ENCODE measurements around the gene RBM23.

DNA sequence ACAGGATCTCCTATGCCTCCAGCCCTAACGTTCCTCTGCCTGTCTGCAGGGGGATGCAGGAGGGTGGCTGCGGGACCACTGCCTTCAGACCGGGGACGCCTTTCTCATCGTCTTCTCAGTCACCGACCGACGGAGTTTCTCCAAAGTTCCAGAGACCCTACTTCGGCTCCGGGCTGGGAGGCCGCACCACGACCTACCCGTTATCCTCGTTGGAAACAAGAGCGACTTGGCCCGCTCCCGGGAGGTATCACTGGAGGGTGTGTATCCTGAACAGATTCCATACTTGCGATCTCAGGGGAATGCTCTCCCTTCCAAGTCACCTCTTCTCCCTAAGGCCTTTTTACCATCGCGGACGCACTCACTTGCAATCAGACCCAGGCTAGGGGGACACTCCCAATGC is 33.0 kb downstream of the RBM23 start:
- TF ChIP-seq, protein P1, sequence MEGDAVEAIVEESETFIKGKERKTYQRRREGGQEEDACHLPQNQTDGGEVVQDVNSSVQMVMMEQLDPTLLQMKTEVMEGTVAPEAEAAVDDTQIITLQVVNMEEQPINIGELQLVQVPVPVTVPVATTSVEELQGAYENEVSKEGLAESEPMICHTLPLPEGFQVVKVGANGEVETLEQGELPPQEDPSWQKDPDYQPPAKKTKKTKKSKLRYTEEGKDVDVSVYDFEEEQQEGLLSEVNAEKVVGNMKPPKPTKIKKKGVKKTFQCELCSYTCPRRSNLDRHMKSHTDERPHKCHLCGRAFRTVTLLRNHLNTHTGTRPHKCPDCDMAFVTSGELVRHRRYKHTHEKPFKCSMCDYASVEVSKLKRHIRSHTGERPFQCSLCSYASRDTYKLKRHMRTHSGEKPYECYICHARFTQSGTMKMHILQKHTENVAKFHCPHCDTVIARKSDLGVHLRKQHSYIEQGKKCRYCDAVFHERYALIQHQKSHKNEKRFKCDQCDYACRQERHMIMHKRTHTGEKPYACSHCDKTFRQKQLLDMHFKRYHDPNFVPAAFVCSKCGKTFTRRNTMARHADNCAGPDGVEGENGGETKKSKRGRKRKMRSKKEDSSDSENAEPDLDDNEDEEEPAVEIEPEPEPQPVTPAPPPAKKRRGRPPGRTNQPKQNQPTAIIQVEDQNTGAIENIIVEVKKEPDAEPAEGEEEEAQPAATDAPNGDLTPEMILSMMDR (IDR thresholded peaks at IDR 0.05; ENCODE audit: extremely low read depth in 1 of 2, insufficient read depth in 1 of 2, low read depth in 1 of 2, low read length in 2 of 2) = no peak
- TF ChIP-seq JUN (IDR thresholded peaks at IDR 0.05; ENCODE audit: borderline replicate concordance, insufficient read depth, insufficient read length, low read depth) (no peak), FOS (IDR thresholded peaks at IDR 0.05; ENCODE audit: borderline replicate concordance, insufficient read depth, low read length) (no peak), EZH2 (IDR thresholded peaks at IDR 0.05; ENCODE audit: borderline replicate concordance, low read depth, low read length, severe bottlenecking) (no peak), POLR2AphosphoS5 (IDR thresholded peaks at IDR 0.05; ENCODE audit: insufficient read depth, low read depth, low read length) (no peak), POLR2A (IDR thresholded peaks at IDR 0.05; ENCODE audit: low read depth, low read length) (no peak)
- TF ChIP-seq, protein P2, sequence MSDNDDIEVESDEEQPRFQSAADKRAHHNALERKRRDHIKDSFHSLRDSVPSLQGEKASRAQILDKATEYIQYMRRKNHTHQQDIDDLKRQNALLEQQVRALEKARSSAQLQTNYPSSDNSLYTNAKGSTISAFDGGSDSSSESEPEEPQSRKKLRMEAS (IDR thresholded peaks at IDR 0.05; ENCODE audit: insufficient read depth, insufficient read length) = no peak

Data from endothelial cell of umbilical vein (primary cell).